SHP77 (cell line): ENCODE measurements around the gene HLX.
A peak's percentile ranks its signal among the peaks of the same experiment; 100 is the strongest.

Experiments
- DNase-seq, 2 experiments: peaks; one replicate each; lab custom pipeline; 2025; lab: John Stamatoyannopoulos, UW

The HLX gene

GRCh38 chr1:220895412-220895946 lies 16.2 kb downstream of the HLX start:
- DNase-seq, result no peak

DNA sequence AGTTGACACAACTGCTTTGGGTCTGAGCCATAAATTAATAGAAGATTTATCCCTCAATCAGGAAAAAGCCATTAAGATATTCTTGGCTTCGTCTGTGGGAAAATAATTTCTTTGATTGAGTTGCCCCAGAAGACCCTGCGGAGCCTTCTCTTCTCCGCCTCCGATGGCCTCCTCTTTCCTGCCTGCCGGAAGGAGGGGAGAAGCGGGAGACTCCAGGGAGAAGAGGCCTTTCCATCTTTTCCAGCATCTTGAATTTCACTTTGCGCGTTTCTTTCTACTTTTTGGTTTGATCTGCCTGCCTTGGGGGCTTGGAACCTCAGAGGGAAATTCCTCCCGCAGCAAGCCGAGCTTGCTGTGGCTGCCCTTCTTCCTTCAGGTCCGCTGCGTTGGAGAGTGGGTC lies 16.8 kb downstream of the HLX start:
- no peak for DNase-seq

DNA sequence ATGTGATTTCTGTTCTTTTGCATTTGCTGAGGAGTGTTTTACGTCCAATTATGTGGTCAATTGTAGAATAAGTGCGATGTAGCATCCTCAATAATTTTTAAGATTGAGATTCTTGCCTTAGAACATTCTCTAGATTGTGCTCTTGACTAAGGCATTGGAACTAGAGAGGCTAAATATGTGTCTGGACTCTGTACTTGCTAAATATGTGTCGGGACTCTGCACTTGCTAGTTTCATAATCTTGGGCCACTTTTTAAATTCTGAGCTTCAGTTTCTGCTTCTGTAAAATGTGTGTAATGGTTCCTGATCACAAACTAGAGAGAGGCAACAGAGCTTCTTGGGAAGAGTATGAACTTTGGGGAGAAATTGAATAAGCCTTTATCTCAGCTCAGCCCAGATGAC lies 21.6 kb downstream of the HLX start:
- no peak for DNase-seq

GRCh38 chr1:220901881-220902280 lies 22.6 kb downstream of the HLX start:
- no peak for DNase-seq

- no peak for DNase-seq
These were observed 23.7 kb downstream of the HLX start for GRCh38 chr1:220902916-220903315.

DNA sequence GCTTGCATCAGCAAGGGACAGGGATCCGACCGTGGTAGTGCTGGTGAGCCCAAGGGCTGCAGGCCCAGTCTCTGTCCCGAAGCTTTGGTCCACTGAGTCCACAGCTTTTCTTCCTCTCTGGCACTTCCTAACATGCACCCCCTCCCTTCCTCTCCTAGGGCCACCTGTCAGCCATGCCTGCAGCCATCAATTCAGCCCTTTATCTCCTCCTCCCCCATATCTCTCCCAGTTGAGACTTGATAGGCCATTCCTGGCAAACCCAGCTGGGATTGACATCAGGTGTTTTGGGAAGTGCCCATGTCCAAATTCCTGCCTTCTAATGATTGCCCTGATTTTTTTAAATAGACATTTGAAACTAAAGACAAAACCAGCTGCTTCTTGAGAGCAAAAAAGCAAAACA lies 25.6 kb downstream of the HLX start:
- no peak for DNase-seq

DNA sequence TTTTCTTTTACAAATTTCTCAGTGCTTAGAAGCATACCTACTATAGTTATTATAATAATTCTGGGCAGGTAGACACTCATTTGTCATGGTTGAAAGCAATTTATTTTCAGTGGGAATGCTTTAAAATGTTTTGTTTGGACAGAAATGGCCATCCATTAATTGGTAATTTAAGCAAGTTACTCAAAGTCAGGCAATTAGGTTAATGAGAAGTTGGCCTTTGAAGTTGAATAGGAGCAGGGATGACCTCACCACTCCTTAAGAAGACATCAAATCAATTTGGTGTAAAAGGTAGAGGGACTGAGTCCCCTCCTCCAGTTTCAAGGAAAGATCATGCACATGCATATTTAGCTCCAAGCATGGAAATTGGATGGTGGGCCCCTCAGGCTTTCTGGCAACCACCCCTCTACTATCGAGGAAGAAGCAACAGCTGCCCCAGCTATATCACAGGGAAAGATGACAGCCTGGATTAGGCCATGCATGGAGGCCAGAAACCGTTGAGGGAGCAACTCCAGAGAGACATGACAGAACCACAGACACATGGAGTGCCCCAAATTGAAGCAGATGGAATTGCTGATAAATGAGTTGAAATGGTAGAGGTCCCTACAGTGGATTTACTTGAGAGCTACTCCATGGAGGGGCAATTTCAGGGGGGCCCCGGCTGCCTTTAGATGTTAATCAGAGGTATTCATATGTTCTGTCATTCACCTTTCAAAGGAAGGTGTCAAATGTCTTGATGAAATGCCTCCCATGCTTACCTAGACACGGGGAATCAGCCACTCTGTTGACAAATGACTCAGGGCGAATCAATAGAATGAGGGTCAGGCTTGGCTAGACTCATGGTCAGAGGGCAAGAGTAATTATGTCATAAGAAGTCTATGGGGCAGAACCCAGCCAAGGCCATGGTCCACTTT lies 26.7 kb downstream of the HLX start:
- DNase-seq, result no peak

GRCh38 chr1:220906561-220907334 lies 27.5 kb downstream of the HLX start:
- DNase-seq, result no peak

DNA sequence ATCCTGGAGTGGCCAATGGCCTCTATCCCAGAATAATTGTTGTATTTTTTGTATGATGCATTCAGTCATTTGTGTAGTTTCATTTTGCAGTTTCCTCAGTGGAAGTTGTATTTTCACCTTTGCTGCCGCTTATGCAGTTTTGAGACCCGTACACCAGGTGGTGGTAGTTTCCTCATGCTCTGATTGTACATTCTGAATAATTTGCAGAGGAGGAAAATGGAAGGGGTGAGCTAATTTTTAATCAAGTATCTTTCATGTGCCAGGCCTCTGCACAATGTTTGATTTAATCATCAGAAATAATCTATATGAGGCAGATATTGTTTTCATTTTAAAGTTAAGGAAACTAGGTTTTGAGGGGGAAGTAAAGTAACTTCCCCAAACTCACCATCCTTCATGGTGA lies 29.5 kb downstream of the HLX start:
- DNase-seq, result peak in 1 of 2 experiments; percentile 13

- DNase-seq, result no peak
These were observed 30.8 kb downstream of the HLX start for GRCh38 chr1:220910021-220910420.

GRCh38 chr1:220914283-220915116 lies 35.3 kb downstream of the HLX start:
- no peak for DNase-seq

- DNase-seq, result no peak
These were observed 35.8 kb downstream of the HLX start for GRCh38 chr1:220915117-220915440.

GRCh38 chr1:220915954-220916353 lies 36.7 kb downstream of the HLX start:
- no peak for DNase-seq

- DNase-seq, result no peak
These were observed 37.9 kb downstream of the HLX start for GRCh38 chr1:220917101-220917500.

GRCh38 chr1:220917535-220918209 lies 38.4 kb downstream of the HLX start:
- DNase-seq, result no peak

DNA sequence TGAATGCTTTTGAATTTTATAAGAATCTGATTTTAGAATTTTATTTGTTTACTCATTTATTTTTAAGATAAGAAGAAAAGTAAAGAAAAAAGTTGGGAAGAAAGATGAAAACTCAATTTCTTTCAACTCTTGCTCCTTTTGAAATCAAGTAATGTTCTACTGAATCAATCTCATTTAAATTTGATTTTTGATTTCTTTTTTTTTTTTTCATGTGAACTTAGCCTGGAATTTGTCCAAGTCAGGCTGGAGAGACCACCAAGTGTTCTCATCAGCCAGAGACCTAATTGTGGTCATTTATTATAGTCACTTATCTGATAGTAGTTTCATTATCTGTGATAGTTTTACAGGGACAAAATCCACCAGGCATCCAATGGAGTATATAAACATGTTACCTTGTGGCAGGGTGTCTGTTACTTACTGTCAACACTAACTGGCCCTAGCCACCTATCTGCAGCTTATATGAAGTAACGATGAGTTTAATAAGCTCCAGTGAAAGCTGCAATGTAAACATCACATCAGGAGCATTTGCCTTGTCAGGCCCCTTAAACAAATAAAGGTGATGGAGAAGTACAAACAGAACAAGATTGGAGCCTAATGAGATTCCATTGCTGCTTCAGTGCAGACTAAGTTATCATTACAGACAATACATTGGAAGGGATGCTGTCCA lies 39.2 kb downstream of the HLX start:
- DNase-seq, result peak; percentile 78 to 81

DNA sequence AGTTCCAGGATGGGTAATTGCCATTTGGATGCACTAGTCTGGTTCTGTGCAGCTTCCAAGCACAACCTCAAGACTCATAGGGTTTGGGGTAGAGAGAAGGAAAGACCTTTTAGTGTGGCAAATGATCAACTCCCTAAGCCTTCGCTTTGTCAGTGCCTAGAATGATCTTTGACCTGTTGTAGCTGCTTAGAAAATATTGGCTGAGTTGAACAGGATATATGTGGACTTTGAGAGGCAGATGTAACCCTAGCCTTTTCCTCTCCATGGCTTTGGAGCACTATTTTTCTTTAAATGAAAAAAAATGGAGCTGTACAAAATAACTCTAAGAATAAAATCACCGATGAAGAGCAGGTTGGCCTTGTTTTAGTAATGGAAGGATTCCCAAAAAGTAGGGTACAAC lies 41.7 kb downstream of the HLX start:
- no peak for DNase-seq

DNA sequence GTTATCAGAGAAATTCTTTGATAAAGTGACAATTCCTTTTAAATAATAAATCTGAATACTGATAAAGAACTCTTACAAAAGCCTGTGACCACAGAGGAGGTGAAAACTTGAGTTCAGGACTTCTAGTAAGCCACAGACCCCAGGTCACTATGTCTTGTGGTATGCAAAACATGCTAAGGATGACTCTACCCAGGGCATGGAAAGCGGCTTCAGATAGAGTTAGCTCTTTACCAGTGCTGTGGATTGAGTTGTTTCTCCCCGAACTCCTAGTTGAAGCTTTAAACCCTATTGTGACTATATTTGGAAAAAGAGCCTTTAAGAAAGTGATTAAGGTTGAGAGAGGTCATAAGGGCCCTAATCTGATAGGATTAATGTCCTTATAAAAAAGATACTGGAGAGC lies 42.3 kb downstream of the HLX start:
- DNase-seq, result no peak

DNA sequence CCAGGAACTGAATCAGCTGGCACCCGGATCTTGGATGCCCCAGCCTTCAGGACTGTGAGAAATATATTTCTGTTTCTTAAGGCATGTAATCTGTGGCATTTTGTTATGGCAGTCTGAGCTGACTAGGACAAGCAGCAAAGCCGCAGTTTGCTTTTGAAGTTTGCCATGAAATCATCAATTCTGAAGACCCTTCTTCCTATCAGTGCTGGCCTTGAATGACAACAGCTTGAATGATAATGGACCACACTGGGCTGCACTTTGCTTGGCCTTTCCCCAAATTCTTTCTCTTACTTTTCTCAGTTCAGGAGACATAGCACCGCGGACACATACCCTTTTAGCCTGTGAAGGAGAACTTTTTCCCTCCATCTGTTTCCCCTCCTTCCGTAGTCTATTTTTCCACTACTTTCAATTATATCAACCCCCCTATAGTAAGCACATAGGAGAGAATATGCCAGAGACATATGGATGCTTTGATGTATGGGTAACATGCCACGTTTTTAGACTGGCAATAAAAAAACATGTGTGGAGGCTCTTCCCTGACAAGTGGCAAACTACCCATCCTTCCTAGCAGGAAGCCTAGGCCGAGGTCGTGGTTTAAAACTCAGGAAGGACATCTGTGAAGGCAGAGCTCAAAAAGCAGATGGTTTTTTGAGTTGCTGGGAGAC lies 42.9 kb downstream of the HLX start:
- no peak for DNase-seq

GRCh38 chr1:220922951-220923350 lies 43.7 kb downstream of the HLX start:
- DNase-seq, result peak; percentile 29 to 53
